ENCODE results near the gene SDSL. TPM values are rescaled to one million over a fixed set of nuclear protein-coding genes. Genes with fewer than 3 reads are reported as not detected.

The SDSL gene
- total and polyA plus RNA-seq, 2 of the 4 experiments (the other 2 are of a cell fraction) = 6.3 to 10.9 TPM

GRCh38 chr12:113439301-113439597 lies 17.1 kb downstream of the SDSL start:
- Histone ChIP-seq H3K9me3 (ENCODE audit: control insufficient read depth, insufficient read depth, low read length) (no peaks in the 10 kb centered on the region), H2BK15ac (ENCODE audit: low read depth, low read length) (no peak overlapping the region), H3K23ac (ENCODE audit: low read depth, low read length) (no peak overlapping the region), H2BK120ac (ENCODE audit: low read depth, low read length) (no peak overlapping the region), H3K79me1 (ENCODE audit: low read depth in 1 of 2, low read length in 2 of 2) (no peaks in the 10 kb centered on the region), H3K27ac (ENCODE audit: insufficient read depth, low read length) (no peak overlapping the region), H4K91ac (ENCODE audit: insufficient read depth, low read depth, low read length) (no peak overlapping the region), H3K4me3 (ENCODE audit: insufficient read depth, low read depth, low read length) (no peak overlapping the region), H3K14ac (replicated peaks; ENCODE audit: low read depth, low read length) (no peak overlapping the region), H2BK20ac (ENCODE audit: low read depth, low read length) (no peak overlapping the region), H3K4me2 (ENCODE audit: low read depth, low read length) (no peak overlapping the region), H2BK5ac (ENCODE audit: low read depth, low read length, poor library complexity, severe bottlenecking) (no peak overlapping the region), H2AK9ac (replicated peaks; ENCODE audit: low read depth, low read length, poor library complexity) (no peak overlapping the region), H2AK5ac (ENCODE audit: low read depth, low read length) (no peak overlapping the region), H3K36me3 (ENCODE audit: control insufficient read depth, insufficient read depth, low read length) (no peaks in the 10 kb centered on the region), H3K4ac (ENCODE audit: low read depth, low read length) (no peak overlapping the region), H3K4me1 (ENCODE audit: control insufficient read depth, insufficient read depth, low read length) (no peaks in the 10 kb centered on the region), H2AFZ (replicated peaks; ENCODE audit: low read length, poor library complexity) (no peak overlapping the region), H3K56ac (ENCODE audit: extremely low read depth, insufficient read depth, low read length) (no peak overlapping the region), H4K5ac (ENCODE audit: low read depth, low read length) (no peak overlapping the region), H3K18ac (ENCODE audit: low read depth, low read length) (no peak overlapping the region), H3K27me3 (ENCODE audit: control insufficient read depth, insufficient read depth, low read length) (peaks cover 11% of the 10 kb centered on the region), H3K9ac (ENCODE audit: low read depth, low read length) (no peak overlapping the region), H4K8ac (ENCODE audit: low read depth in 2 of 2, low read length in 2 of 2) (no peak overlapping the region), H4K20me1 (ENCODE audit: insufficient read depth, low read length) (no peaks in the 10 kb centered on the region), H3K9me1 (ENCODE audit: insufficient read depth, low read length) (no peaks in the 10 kb centered on the region)
- CTCF ChIA-PET = no interaction called here
- TF ChIP-seq RAD21 (IDR thresholded peaks at IDR 0.05; ENCODE audit: low read length) = no peak
- no peak for TF ChIP-seq MXI1 (IDR thresholded peaks at IDR 0.05; ENCODE audit: borderline replicate concordance, low read depth, low read length)
- no peak for TF ChIP-seq RFX5 (IDR thresholded peaks at IDR 0.05; ENCODE audit: low read depth, low read length)
- TF ChIP-seq, protein P1, sequence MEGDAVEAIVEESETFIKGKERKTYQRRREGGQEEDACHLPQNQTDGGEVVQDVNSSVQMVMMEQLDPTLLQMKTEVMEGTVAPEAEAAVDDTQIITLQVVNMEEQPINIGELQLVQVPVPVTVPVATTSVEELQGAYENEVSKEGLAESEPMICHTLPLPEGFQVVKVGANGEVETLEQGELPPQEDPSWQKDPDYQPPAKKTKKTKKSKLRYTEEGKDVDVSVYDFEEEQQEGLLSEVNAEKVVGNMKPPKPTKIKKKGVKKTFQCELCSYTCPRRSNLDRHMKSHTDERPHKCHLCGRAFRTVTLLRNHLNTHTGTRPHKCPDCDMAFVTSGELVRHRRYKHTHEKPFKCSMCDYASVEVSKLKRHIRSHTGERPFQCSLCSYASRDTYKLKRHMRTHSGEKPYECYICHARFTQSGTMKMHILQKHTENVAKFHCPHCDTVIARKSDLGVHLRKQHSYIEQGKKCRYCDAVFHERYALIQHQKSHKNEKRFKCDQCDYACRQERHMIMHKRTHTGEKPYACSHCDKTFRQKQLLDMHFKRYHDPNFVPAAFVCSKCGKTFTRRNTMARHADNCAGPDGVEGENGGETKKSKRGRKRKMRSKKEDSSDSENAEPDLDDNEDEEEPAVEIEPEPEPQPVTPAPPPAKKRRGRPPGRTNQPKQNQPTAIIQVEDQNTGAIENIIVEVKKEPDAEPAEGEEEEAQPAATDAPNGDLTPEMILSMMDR (conservative IDR thresholded peaks at IDR 0.05; ENCODE audit: low read depth, low read length) = no peak
- no peak for TF ChIP-seq BHLHE40 (IDR thresholded peaks at IDR 0.05; ENCODE audit: low read depth, low read length)
- TF ChIP-seq, protein P2, sequence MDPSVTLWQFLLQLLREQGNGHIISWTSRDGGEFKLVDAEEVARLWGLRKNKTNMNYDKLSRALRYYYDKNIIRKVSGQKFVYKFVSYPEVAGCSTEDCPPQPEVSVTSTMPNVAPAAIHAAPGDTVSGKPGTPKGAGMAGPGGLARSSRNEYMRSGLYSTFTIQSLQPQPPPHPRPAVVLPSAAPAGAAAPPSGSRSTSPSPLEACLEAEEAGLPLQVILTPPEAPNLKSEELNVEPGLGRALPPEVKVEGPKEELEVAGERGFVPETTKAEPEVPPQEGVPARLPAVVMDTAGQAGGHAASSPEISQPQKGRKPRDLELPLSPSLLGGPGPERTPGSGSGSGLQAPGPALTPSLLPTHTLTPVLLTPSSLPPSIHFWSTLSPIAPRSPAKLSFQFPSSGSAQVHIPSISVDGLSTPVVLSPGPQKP (IDR thresholded peaks at IDR 0.05; ENCODE audit: borderline replicate concordance, low read depth, low read length) = no peak
- TF ChIP-seq MAZ (IDR thresholded peaks at IDR 0.05; ENCODE audit: borderline replicate concordance, low read depth, low read length) = no peak
- intact Hi-C loops (cut with micrococcal nuclease) = loop anchor here (1.0 kb wide), 1 partner anchor 473 kb away; no protein-coding TSS in a partner anchor
- dilution Hi-C loops (cut with HindIII; ENCODE audit: low sequenced_read_pairs, unreplicated experiment) = no loop called here
- no peak for DNase-seq
- in situ Hi-C loops (cut with MboI; ENCODE audit: low sequenced_read_pairs) = no loop called here
- no peak for ATAC-seq (ENCODE audit: low read depth)
- no CpG with 5 or more reads among the region's 4 CpGs for WGBS, 2 experiments (ENCODE audit: extremely low coverage in 2 of 2, insufficient read length in 1 of 2)
- BruUV-seq (replicated peaks) = no TSS peak
- POLR2A ChIA-PET (ENCODE audit: unreplicated experiment) = no interaction called here
